WI38 (cell line): ENCODE measurements around the gene UST.

Experiments used
- H3K4me3 ChIP-seq: 2 replicates; pipeline ENCODE4 v1.5.1; 2011; ENCODE audit warnings: low read depth, mild to moderate bottlenecking, control low read depth, low read length
- CTCF ChIP-seq: IDR thresholded peaks from 2 replicates; pipeline ENCODE4 v1.5.1; 2012; ENCODE audit warnings: low read depth, mild to moderate bottlenecking, control low read depth, low read length

UST gene

GRCh38 chr6:149053848-149054558 lies 307.2 kb downstream of the UST start:
- TF ChIP-seq CTCF, result no peak

GRCh38 chr6:149054559-149055194 lies 307.8 kb downstream of the UST start:
- no peak overlapping the region for H3K4me3 ChIP-seq
- TF ChIP-seq CTCF, result no peak

More at GRCh38 chr6:149053848-149054558, 307.2 kb downstream of the UST start:
- H3K4me3 ChIP-seq, result no peak overlapping the region

- no peak overlapping the region for H3K4me3 ChIP-seq
- TF ChIP-seq CTCF, result no peak
Measured at GRCh38 chr6:149055195-149055899, 308.5 kb downstream of the UST start.

- H3K4me3 ChIP-seq, result no peak overlapping the region
Measured at GRCh38 chr6:149056777-149057463, 310.1 kb downstream of the UST start.

GRCh38 chr6:149057464-149057840 lies 310.6 kb downstream of the UST start:
- TF ChIP-seq CTCF, result no peak

More at GRCh38 chr6:149056777-149057463, 310.1 kb downstream of the UST start:
- no peak for TF ChIP-seq CTCF

GRCh38 chr6:149059557-149059956 lies 312.7 kb downstream of the UST start:
- H3K4me3 ChIP-seq, result no peak overlapping the region
- TF ChIP-seq CTCF, result no peak

More at GRCh38 chr6:149057464-149057840, 310.6 kb downstream of the UST start:
- H3K4me3 ChIP-seq, result no peak overlapping the region
